HEK293 (cell line): ENCODE results near the gene SLC43A1.

Experiments
- CTCF ChIA-PET: fragments of 350-600 bp; formaldehyde crosslinking; extraction: SDS; loops from one replicate; lab custom pipeline; 2021; ENCODE audit warnings: antibody characterized with exemption; lab: Yijun Ruan, JAX
- POLR2A ChIA-PET: fragments of 300-600 bp; formaldehyde crosslinking; extraction: SDS; loops from one replicate; lab custom pipeline; 2020; ENCODE audit warnings: antibody characterized with exemption, inconsistent platforms; lab: Yijun Ruan, JAX
- H3K27ac ChIP-seq: fragments of 200-500 bp; sonication (Bioruptor generic); 2 replicates; pipeline ENCODE4 v1.5.1; 2014; ENCODE audit warnings: low read depth, low read length, control low read depth, inconsistent platforms; ENCODE audit errors: extremely low read depth
- H3K36me3 ChIP-seq, 2 experiments: fragments of 200-500 bp in 1 of 2; sonication (Bioruptor generic) in 1 of 2; 1 replicate in 1 of 2; 2 replicates in 1 of 2; pipeline ENCODE4 v1.5.1; 2014 to 2017; ENCODE audit warnings: inconsistent platforms in 2 of 2, low read length in 2 of 2; ENCODE audit not compliant: control insufficient read depth in 2 of 2, insufficient read depth in 1 of 2
- H3K4me1 ChIP-seq: fragments of 200-500 bp; sonication (Bioruptor generic); 2 replicates; pipeline ENCODE4 v1.5.1; 2014; ENCODE audit warnings: mild to moderate bottlenecking, low read length, inconsistent platforms; ENCODE audit not compliant: control insufficient read depth, insufficient read depth
- H3K4me3 ChIP-seq: 2 replicates; pipeline ENCODE4 v1.5.1; 2011; ENCODE audit warnings: low read depth, mild to moderate bottlenecking, control low read depth, low read length, moderate library complexity
- H3K9me3 ChIP-seq: fragments of 200-500 bp; sonication (Bioruptor generic); 2 replicates; pipeline ENCODE4 v1.5.1; 2014; ENCODE audit warnings: low read depth, low read length, inconsistent platforms; ENCODE audit not compliant: control insufficient read depth, insufficient read depth
- HOXD13 ChIP-seq: sonication (generic); formaldehyde crosslinking; IDR thresholded peaks from 2 replicates; pipeline ENCODE4 v1.8.0; 2022; ENCODE audit warnings: missing genetic modification reagents, borderline replicate concordance
- IKZF3 ChIP-seq: fragments of 450-650 bp; IDR thresholded peaks from 2 replicates; pipeline ENCODE4 v1.5.0; 2018; ENCODE audit warnings: missing biosample characterization, mild to moderate bottlenecking, missing genetic modification characterization, moderate library complexity
- KLF1 ChIP-seq: fragments of 450-650 bp; formaldehyde crosslinking; IDR thresholded peaks from 2 replicates; pipeline ENCODE4 v1.5.1; 2016; ENCODE audit warnings: missing biosample characterization, missing genetic modification characterization
- PATZ1 ChIP-seq: fragments of 450-650 bp; formaldehyde crosslinking; IDR thresholded peaks from 2 replicates; pipeline ENCODE4 v1.5.1; 2016; ENCODE audit warnings: missing biosample characterization, missing genetic modification characterization
- TCF7L2 ChIP-seq: IDR thresholded peaks from 2 replicates; pipeline ENCODE4 v1.6.1; 2011; ENCODE audit warnings: low read depth, mild to moderate bottlenecking, inconsistent platforms, low read length, moderate library complexity, borderline replicate concordance
- ZBTB10 ChIP-seq: fragments of 450-650 bp; formaldehyde crosslinking; IDR thresholded peaks from 2 replicates; pipeline ENCODE4 v1.5.1; 2016; ENCODE audit warnings: missing biosample characterization, missing genetic modification characterization
- ZNF10 ChIP-seq: fragments of 450-650 bp; formaldehyde crosslinking; IDR thresholded peaks from 2 replicates; pipeline ENCODE4 v1.5.1; 2017; ENCODE audit warnings: missing biosample characterization, missing genetic modification characterization
- ZNF114 ChIP-seq: fragments of 450-650 bp; formaldehyde crosslinking; IDR thresholded peaks from 2 replicates; pipeline ENCODE4 v1.5.0; 2017; ENCODE audit warnings: missing biosample characterization, missing genetic modification characterization
- ZNF157 ChIP-seq: fragments of 450-650 bp; formaldehyde crosslinking; IDR thresholded peaks from 2 replicates; pipeline ENCODE4 v1.5.1; 2016; ENCODE audit warnings: missing biosample characterization, missing genetic modification characterization
- ZNF18 ChIP-seq: fragments of 450-650 bp; formaldehyde crosslinking; IDR thresholded peaks from 2 replicates; pipeline ENCODE4 v1.5.1; 2016; ENCODE audit warnings: missing biosample characterization, missing genetic modification characterization
- ZNF324 ChIP-seq: fragments of 450-650 bp; formaldehyde crosslinking; IDR thresholded peaks from 2 replicates; pipeline ENCODE4 v1.5.1; 2016; ENCODE audit warnings: missing biosample characterization, missing genetic modification characterization
- ZNF394 ChIP-seq: fragments of 450-650 bp; formaldehyde crosslinking; IDR thresholded peaks from 2 replicates; pipeline ENCODE4 v1.5.1; 2016; ENCODE audit warnings: missing biosample characterization, missing genetic modification characterization, mild to moderate bottlenecking, moderate library complexity, borderline replicate concordance
- ZNF404 ChIP-seq: fragments of 450-650 bp; formaldehyde crosslinking; IDR thresholded peaks from 2 replicates; pipeline ENCODE4 v1.5.1; 2017; ENCODE audit warnings: missing biosample characterization, missing genetic modification characterization
- ZNF530 ChIP-seq: fragments of 450-650 bp; formaldehyde crosslinking; IDR thresholded peaks from 2 replicates; pipeline ENCODE4 v1.5.1; 2016; ENCODE audit warnings: low read depth, missing biosample characterization, missing genetic modification characterization
- ZNF621 ChIP-seq: fragments of 450-650 bp; formaldehyde crosslinking; IDR thresholded peaks from 2 replicates; pipeline ENCODE4 v1.5.1; 2017; ENCODE audit warnings: missing biosample characterization, missing genetic modification characterization
- ZNF624 ChIP-seq: fragments of 450-650 bp; formaldehyde crosslinking; IDR thresholded peaks from 2 replicates; pipeline ENCODE4 v1.5.1; 2017; ENCODE audit warnings: missing biosample characterization, missing genetic modification characterization
- ZNF654 ChIP-seq: fragments of 450-650 bp; formaldehyde crosslinking; IDR thresholded peaks from 2 replicates; pipeline ENCODE4 v1.5.1; 2016; ENCODE audit warnings: low read depth, missing biosample characterization, missing genetic modification characterization
- ZNF76 ChIP-seq: fragments of 450-650 bp; formaldehyde crosslinking; IDR thresholded peaks from 2 replicates; pipeline ENCODE4; 2016; ENCODE audit warnings: low read depth, missing biosample characterization, missing genetic modification characterization, borderline replicate concordance
- TF ChIP-seq, protein P1 (sequence below): fragments of 450-650 bp; formaldehyde crosslinking; IDR thresholded peaks from 2 replicates; pipeline ENCODE4 v1.5.1; 2016; ENCODE audit warnings: missing biosample characterization, missing genetic modification characterization
- TF ChIP-seq, protein P2 (sequence below): fragments of 450-650 bp; formaldehyde crosslinking; IDR thresholded peaks from 2 replicates; pipeline ENCODE4 v1.5.1; 2016; ENCODE audit warnings: missing biosample characterization, missing genetic modification characterization
- TF ChIP-seq, protein P3 (sequence below): fragments of 450-650 bp; formaldehyde crosslinking; IDR thresholded peaks from 2 replicates; pipeline ENCODE4 v1.5.1; 2016; ENCODE audit warnings: missing biosample characterization, missing genetic modification characterization

Gene SLC43A1

DNA sequence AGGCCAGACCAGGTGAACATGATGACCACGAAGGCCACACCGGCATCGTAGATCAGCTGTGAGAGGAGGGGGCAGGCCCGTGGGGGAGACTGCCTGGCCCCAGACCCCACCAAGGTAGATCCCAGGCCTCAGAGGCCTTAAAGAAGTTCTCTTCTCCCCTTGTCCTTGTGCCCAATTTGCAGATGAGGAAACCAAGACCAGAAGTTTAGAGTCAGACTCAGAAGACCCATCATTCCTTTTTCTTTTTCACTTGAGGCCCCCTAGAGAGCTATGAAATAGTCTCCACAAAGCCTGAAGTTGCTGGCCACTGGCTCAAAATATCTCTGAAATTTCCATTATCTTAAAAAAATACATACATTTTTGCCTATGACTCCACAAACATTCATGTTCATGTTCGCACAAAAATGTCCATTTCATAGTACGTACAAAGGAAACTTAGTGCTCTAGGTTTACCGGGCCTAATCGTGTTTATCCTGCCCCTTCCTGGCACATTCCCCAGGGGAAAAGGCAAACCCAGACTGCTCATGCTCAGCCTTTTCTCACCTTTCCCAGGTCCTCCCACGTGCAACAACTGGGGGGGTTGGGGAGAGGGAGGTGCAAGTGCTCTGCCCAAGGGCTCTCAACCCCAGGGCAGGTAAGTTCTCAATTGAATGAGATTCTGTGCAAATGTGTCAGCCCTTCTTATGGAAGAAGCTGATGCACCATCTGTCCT is 19.2 kb downstream of the SLC43A1 start (continued):
- TF ChIP-seq ZNF18 (tag by site-specific recombination), result no peak

DNA sequence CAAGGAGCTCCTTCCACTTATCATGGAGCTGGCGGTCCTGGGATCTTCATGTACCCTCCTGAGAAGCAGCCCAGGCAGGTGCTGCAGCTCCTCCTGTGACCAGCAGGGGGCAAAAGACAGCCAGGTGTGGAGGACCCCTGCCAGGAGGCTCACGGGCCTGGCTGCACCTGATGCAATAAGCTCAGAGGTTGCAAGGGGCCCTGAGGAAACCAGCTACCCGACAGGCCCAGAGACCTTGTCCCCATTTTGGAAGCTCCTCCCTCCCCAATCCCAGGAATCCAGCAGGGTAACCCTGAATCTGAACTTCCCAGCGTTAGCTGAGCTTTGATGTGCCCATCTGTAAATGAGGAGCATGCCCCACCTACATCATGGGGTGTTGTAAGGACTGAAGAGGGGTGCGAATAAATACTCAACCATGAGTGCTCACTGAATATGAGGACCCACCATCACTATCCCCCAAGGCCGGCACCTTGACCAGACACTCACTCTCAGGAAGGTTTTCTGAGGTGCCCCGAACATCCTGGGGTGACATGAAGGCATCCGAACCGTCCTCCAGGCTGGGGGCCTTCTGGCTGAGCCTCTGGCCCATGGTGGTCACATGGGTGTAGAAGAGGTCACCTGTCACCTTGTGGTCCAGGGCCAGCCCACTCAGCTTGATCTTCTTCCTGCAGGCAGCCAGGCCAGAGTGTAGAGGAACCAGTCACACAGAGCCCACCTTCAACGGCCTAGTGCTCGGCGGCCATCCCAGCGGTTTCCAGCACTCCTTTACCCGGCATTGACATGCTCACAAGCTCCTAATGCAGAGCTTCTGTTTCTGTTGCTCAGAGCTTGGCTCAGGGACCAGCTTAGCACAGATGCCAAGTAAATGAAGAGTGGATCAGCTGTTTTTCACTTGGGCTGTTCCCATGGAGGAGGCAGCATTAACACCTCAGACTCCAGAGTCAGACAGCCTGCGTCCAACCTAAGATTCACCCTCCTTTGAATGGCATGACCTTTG is 21.7 kb downstream of the SLC43A1 start:
- Histone ChIP-seq H3K9me3 (no peaks in the 10 kb centered on the region), H3K27ac (peak overlapping the region; percentile 21; the same call in 1 of the 2 replicates), H3K4me1 (no peaks in the 10 kb centered on the region), H3K4me3 (no peak overlapping the region), H3K36me3 (peaks cover 0 to 24% of the 10 kb centered on the region in 2 experiments; a peak in 1 of 3 replicates)
- ChIA-PET POLR2A (interaction anchor here (0.6 to 2.2 kb wide), 11 partner anchors 9 to 155 kb away, joined by 3 to 15 read pairs (median 4); partner anchors contain the start of genes RTN4RL2 and SLC43A1), CTCF (interaction anchor here (0.5 to 10.1 kb wide), 55 partner anchors 8 to 1665 kb away, joined by 3 to 218 read pairs (median 5); partner anchors contain the start of genes RTN4RL2, SLC43A1, TIMM10 and TNKS1BP1)
- TF ChIP-seq ZNF324 (no peak), ZNF157 (tag by site-specific recombination) (no peak), PATZ1 (tag by site-specific recombination) (0 out of 2 replicates have a peak, but pooled peaks have one; percentile 16), ZNF394 (tag by site-specific recombination) (no peak), ZNF404 (tag by site-specific recombination) (no peak), ZNF654 (tag by site-specific recombination) (peak; percentile 27; the same call in 1 of the 2 replicates), ZNF621 (no peak), ZNF10 (tag by site-specific recombination) (peak; percentile 44; the same call in 1 of the 2 replicates), ZNF114 (no peak), ZNF530 (no peak), ZNF624 (no peak), HOXD13 (CRISPR knock-in tag) (peak; percentile 99), IKZF3 (tag by site-specific recombination) (peak; percentile 69), ZNF76 (peak; percentile 68; the same call in 1 of the 2 replicates), TCF7L2 (no peak), ZBTB10 (tag by site-specific recombination) (0 out of 2 replicates have a peak, but pooled peaks have one; percentile 16), KLF1 (tag by site-specific recombination) (no peak)
- TF ChIP-seq, protein P1, sequence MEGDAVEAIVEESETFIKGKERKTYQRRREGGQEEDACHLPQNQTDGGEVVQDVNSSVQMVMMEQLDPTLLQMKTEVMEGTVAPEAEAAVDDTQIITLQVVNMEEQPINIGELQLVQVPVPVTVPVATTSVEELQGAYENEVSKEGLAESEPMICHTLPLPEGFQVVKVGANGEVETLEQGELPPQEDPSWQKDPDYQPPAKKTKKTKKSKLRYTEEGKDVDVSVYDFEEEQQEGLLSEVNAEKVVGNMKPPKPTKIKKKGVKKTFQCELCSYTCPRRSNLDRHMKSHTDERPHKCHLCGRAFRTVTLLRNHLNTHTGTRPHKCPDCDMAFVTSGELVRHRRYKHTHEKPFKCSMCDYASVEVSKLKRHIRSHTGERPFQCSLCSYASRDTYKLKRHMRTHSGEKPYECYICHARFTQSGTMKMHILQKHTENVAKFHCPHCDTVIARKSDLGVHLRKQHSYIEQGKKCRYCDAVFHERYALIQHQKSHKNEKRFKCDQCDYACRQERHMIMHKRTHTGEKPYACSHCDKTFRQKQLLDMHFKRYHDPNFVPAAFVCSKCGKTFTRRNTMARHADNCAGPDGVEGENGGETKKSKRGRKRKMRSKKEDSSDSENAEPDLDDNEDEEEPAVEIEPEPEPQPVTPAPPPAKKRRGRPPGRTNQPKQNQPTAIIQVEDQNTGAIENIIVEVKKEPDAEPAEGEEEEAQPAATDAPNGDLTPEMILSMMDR, result 0 out of 2 replicates have a peak, but pooled peaks have one; percentile 18
- TF ChIP-seq, protein P2, sequence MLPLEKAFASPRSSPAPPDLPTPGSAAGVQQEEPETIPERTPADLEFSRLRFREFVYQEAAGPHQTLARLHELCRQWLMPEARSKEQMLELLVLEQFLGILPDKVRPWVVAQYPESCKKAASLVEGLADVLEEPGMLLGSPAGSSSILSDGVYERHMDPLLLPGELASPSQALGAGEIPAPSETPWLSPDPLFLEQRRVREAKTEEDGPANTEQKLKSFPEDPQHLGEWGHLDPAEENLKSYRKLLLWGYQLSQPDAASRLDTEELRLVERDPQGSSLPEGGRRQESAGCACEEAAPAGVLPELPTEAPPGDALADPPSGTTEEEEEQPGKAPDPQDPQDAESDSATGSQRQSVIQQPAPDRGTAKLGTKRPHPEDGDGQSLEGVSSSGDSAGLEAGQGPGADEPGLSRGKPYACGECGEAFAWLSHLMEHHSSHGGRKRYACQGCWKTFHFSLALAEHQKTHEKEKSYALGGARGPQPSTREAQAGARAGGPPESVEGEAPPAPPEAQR (tag by site-specific recombination), result 0 out of 2 replicates have a peak, but pooled peaks have one; percentile 12
- TF ChIP-seq, protein P3, sequence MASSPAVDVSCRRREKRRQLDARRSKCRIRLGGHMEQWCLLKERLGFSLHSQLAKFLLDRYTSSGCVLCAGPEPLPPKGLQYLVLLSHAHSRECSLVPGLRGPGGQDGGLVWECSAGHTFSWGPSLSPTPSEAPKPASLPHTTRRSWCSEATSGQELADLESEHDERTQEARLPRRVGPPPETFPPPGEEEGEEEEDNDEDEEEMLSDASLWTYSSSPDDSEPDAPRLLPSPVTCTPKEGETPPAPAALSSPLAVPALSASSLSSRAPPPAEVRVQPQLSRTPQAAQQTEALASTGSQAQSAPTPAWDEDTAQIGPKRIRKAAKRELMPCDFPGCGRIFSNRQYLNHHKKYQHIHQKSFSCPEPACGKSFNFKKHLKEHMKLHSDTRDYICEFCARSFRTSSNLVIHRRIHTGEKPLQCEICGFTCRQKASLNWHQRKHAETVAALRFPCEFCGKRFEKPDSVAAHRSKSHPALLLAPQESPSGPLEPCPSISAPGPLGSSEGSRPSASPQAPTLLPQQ, result 0 out of 2 replicates have a peak, but pooled peaks have one; percentile 19
